Measurements from ENCODE around the gene PANX1. TPM values are rescaled to one million over a fixed set of nuclear protein-coding genes. Genes with fewer than 3 reads are reported as not detected.

Gene PANX1
- total RNA-seq, 1 experiment from 2014 or later = 26.1 TPM

DNA sequence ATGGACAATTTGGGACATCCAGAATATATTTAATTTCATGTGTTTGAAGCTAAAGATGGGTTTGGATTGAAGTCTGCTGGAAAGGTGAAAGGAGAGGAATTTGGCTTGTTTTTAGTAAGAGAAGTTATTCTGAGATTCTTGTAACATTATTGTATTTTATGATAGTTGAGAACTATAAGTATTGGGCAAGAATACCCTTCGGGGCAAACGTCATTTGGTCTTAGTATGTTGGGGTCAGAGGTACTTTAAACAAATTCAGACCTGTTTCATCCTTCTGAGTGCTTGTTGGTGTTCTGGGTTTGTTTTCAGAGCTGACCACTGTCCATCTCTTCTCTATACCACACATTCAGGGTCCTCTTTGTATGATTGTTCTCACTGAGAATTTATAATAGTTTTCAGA is 19.5 kb downstream of the PANX1 start:
- H3K27ac Mint-ChIP-seq (ENCODE audit: low read depth, unreplicated experiment) = no peak overlapping the region

GRCh38 chr11:94149431-94150017 is 20.9 kb downstream of the PANX1 start:
- H3K27ac Mint-ChIP-seq (ENCODE audit: low read depth, unreplicated experiment) = no peak overlapping the region
- no TSS peak for BruUV-seq (replicated peaks)
- POLR2A ChIA-PET = interaction anchor here (0.9 to 2.8 kb wide), 9 partner anchors 10 to 255 kb away, joined by 3 to 19 read pairs (median 3); partner anchors contain the start of gene PANX1
- peaks cover 20% of the 10 kb centered on the region for H3K36me3 Mint-ChIP-seq (ENCODE audit: insufficient read depth, unreplicated experiment)
- intact Hi-C loops (cut with micrococcal nuclease) = loop anchor here (2.0 kb wide), 1 partner anchor 15 kb away; no protein-coding TSS in a partner anchor
- no peaks in the 10 kb centered on the region for H3K9me3 Mint-ChIP-seq (ENCODE audit: unreplicated experiment)
- CTCF ChIA-PET = interaction anchor here (0.6 to 2.3 kb wide), 4 partner anchors 14 to 299 kb away, joined by 3 to 14 read pairs (median 4); no protein-coding TSS in a partner anchor
- peak overlapping the region; percentile 15 for H3K4me3 Mint-ChIP-seq (ENCODE audit: unreplicated experiment)
- no peak for TF ChIP-seq CTCF (IDR thresholded peaks at IDR 0.05; ENCODE audit: unreplicated experiment)
- peak; percentile 92 for DNase-seq (ENCODE audit: unreplicated experiment)
- H3K27me3 Mint-ChIP-seq (ENCODE audit: insufficient read depth, unreplicated experiment) = no peaks in the 10 kb centered on the region
- H3K4me1 Mint-ChIP-seq (ENCODE audit: insufficient read depth, unreplicated experiment) = peaks cover 63% of the 10 kb centered on the region

More for the DNA sequence above, 19.5 kb downstream of the PANX1 start:
- DNase-seq (ENCODE audit: unreplicated experiment) = no peak
- Mint-ChIP-seq H3K9me3 (ENCODE audit: unreplicated experiment) (no peaks in the 10 kb centered on the region), H3K36me3 (ENCODE audit: insufficient read depth, unreplicated experiment) (peaks cover 9% of the 10 kb centered on the region), H3K4me1 (ENCODE audit: insufficient read depth, unreplicated experiment) (peaks cover 68% of the 10 kb centered on the region), H3K4me3 (ENCODE audit: unreplicated experiment) (no peak overlapping the region), H3K27me3 (ENCODE audit: insufficient read depth, unreplicated experiment) (no peaks in the 10 kb centered on the region)
- no peak for TF ChIP-seq CTCF (IDR thresholded peaks at IDR 0.05; ENCODE audit: unreplicated experiment)
- intact Hi-C loops (cut with micrococcal nuclease) = loop anchor here (2.0 kb wide), 1 partner anchor 13 kb away; no protein-coding TSS in a partner anchor
- CTCF ChIA-PET = interaction anchor here (1.0 kb wide), 1 partner anchor 301 kb away, joined by 3 read pairs; no protein-coding TSS in a partner anchor
- POLR2A ChIA-PET = interaction anchor here (0.6 to 2.8 kb wide), 5 partner anchors 8 to 1875 kb away, joined by 3 to 19 read pairs (median 3); partner anchors contain the start of gene PANX1
- no TSS peak for BruUV-seq (replicated peaks)

DNA sequence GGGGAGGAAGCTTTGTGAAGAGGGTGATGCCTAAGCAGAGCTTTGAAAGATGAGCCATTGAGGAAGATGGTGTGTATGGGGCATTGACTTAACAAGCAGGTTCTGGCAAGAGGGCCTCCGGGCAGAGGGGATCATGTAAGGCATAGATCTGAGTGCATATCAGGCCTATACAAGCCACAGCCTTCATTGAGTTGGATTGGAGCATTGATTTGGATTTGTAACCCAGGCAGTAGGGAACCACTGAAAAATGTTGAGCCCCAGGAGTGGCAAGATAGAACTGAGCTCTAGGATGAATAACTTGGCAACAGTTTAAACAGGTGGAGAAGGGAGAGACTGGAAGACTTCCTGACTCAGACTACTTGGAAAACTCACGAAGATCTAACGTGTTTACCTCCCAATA is 21.4 kb downstream of the PANX1 start:
- DNase-seq (ENCODE audit: unreplicated experiment) = peak; percentile 40
- intact Hi-C loops (cut with micrococcal nuclease) = no loop called here
- no TSS peak for BruUV-seq (replicated peaks)
- ChIA-PET POLR2A (interaction anchor here (0.9 to 2.8 kb wide), 7 partner anchors 12 to 255 kb away, joined by 3 to 19 read pairs (median 3); partner anchors contain the start of gene PANX1), CTCF (interaction anchor here (0.6 to 2.3 kb wide), 5 partner anchors 14 to 254 kb away, joined by 3 to 14 read pairs (median 7); no protein-coding TSS in a partner anchor)
- peaks cover 20% of the 10 kb centered on the region for H3K36me3 Mint-ChIP-seq (ENCODE audit: insufficient read depth, unreplicated experiment)
- peaks cover 59% of the 10 kb centered on the region for H3K4me1 Mint-ChIP-seq (ENCODE audit: insufficient read depth, unreplicated experiment)
- no peak for TF ChIP-seq CTCF (IDR thresholded peaks at IDR 0.05; ENCODE audit: unreplicated experiment)
- H3K27me3 Mint-ChIP-seq (ENCODE audit: insufficient read depth, unreplicated experiment) = no peaks in the 10 kb centered on the region
- H3K4me3 Mint-ChIP-seq (ENCODE audit: unreplicated experiment) = peak overlapping the region; percentile 15
- H3K27ac Mint-ChIP-seq (ENCODE audit: low read depth, unreplicated experiment) = no peak overlapping the region
- no peaks in the 10 kb centered on the region for H3K9me3 Mint-ChIP-seq (ENCODE audit: unreplicated experiment)
